Activated T-cell treated with anti-CD3 and anti-CD28 coated beads, Interleukin-2, amount 50 U/mL, for 72 hours (primary cell): ENCODE data around the gene CPLX3. TPM values are rescaled to one million over a fixed set of nuclear protein-coding genes. Genes with fewer than 3 reads are reported as not detected.
"Not testable (repeated sequence)": the region's sequence is repeated elsewhere in the genome, so short reads cannot be mapped to it uniquely, and the experiment has no call there.

Experiments
- ATAC-seq, 2 donors: fragments of 150-1000 bp; cut with Tn5 transposase; replicated peaks in 1 of 2; 2 replicates each; pipeline ENCODE4 v1.10.0; 2021; ENCODE audit warnings: moderate library complexity in 2 of 2, mild to moderate bottlenecking in 1 of 2
- DNase-seq, 2 donors: peaks; one replicate each; pipeline ENCODE4 v3.0.0; 2021 to 2022; ENCODE audit warnings: mixed read lengths in 1 of 2
- H3K27ac Mint-ChIP-seq: one replicate; pipeline ENCODE4 v1.8.0; 2022; ENCODE audit warnings: mild to moderate bottlenecking, moderate library complexity, mixed read lengths
- H3K27me3 Mint-ChIP-seq: one replicate; pipeline ENCODE4 v1.8.0; 2022; ENCODE audit warnings: low read depth, mixed read lengths
- H3K36me3 Mint-ChIP-seq, 2 donors: one replicate each; pipeline ENCODE4 v1.8.0; 2022; ENCODE audit warnings: mixed read lengths in 2 of 2, mild to moderate bottlenecking in 1 of 2; ENCODE audit not compliant: insufficient read depth in 2 of 2
- H3K4me1 Mint-ChIP-seq: one replicate; pipeline ENCODE4 v1.8.0; 2022; ENCODE audit warnings: low read depth, mixed read lengths
- H3K4me3 Mint-ChIP-seq, 2 donors: one replicate each; pipeline ENCODE4 v1.8.0; 2022; ENCODE audit warnings: mild to moderate bottlenecking in 2 of 2, mixed read lengths in 2 of 2, moderate library complexity in 2 of 2
- H3K9me3 Mint-ChIP-seq, 2 donors: one replicate each; pipeline ENCODE4 v1.8.0; 2022; ENCODE audit warnings: mixed read lengths in 2 of 2
- total RNA-seq, 2 donors: library from RNA; stranded (reverse); gene quantifications; one replicate each; pipeline ENCODE4 v1.2.3, GENCODE V29; 2022

Gene CPLX3
- total RNA-seq, 2 donors from 2014 or later = 0.14 to 0.17 TPM

- no peaks in the 10 kb centered on the region for H3K27me3 Mint-ChIP-seq
- peaks cover 79% of the 10 kb centered on the region for H3K4me1 Mint-ChIP-seq
- no peaks in the 10 kb centered on the region for H3K9me3 Mint-ChIP-seq
- peak overlapping the region; percentile 83 for H3K27ac Mint-ChIP-seq
- peaks cover 2 to 18% of the 10 kb centered on the region in 2 donors for H3K36me3 Mint-ChIP-seq
- no peak for ATAC-seq
- H3K4me3 Mint-ChIP-seq = peak overlapping the region; percentile 88 to 90
- DNase-seq = no peak
Measured at GRCh38 chr15:74784426-74785193, 41.8 kb upstream of the CPLX3 start.

GRCh38 chr15:74785194-74786032 lies 41.0 kb upstream of the CPLX3 start:
- Mint-ChIP-seq H3K27ac (peak overlapping the region; percentile 83), H3K36me3 (peaks cover 2 to 18% of the 10 kb centered on the region in 2 donors), H3K4me1 (peaks cover 79% of the 10 kb centered on the region), H3K9me3 (no peaks in the 10 kb centered on the region), H3K4me3 (peak overlapping the region; percentile 88 to 90), H3K27me3 (no peaks in the 10 kb centered on the region)
- peak in 1 of 2 donors; percentile 52 for DNase-seq
- no peak for ATAC-seq

DNA sequence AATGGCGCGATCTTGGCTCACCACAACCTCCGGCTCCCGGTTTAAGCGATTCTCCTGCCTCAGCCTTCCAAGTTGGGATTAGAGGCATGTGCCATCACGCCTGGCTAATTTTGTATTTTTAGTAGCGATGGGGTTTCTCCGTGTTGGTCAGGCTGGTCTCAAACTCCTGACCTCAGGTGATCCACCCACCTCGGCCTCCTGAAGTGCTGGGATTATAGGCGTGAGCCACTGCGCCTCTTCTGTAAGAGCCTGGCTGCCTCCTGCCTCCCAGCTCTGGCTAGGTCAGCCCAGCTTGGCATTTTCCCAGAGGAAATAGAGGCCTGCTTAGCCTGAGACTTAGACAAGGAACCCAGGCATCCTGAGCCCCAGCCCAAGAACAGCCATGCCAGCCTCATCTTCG lies 40.3 kb upstream of the CPLX3 start:
- not testable (repeated sequence) for ATAC-seq, DNase-seq, H3K27me3 Mint-ChIP-seq, H3K9me3 Mint-ChIP-seq
- Mint-ChIP-seq H3K36me3 (peaks cover 2 to 20% of the 10 kb centered on the region in 2 donors), H3K4me1 (peaks cover 79% of the 10 kb centered on the region), H3K27ac (peak overlapping the region; percentile 83), H3K4me3 (peak overlapping the region; percentile 88 to 90)

DNA sequence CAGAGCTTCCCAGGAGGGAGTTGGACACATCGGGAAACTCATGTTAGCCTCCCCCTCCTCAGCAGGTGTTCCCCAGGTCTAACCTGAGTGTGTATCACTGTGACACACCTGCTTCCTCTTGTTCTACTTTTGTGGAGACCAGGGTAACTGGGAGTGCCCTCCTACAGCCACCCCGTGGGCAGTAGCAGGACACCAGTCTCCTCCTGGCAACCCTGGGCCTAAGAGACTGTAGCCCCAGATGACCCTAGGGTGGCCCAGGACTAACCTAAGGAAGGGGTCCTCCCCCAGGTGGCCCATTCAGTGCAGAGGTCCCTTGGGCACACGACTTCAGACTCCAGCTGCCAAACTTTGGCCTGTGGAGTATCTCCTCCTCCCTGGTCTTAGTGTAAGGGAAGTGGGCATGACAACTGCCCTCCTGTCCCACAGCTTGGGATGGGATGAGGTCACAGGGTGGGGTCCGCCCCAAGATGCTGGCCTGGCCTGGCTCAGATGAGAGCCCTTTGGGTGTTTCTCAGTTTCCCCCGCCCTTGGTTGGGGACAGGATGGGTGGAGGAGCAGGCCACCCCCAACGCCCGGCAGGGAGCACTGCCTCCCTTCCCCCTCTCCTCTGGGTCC lies 39.8 kb upstream of the CPLX3 start:
- Mint-ChIP-seq H3K9me3 (no peaks in the 10 kb centered on the region), H3K36me3 (peaks cover 3 to 23% of the 10 kb centered on the region in 2 donors), H3K27me3 (no peaks in the 10 kb centered on the region), H3K4me3 (peak overlapping the region; percentile 88 to 90), H3K4me1 (peaks cover 79% of the 10 kb centered on the region), H3K27ac (peak overlapping the region; percentile 83)
- no peak for ATAC-seq
- no peak for DNase-seq

GRCh38 chr15:74787251-74788041 lies 39.0 kb upstream of the CPLX3 start:
- Mint-ChIP-seq H3K27ac (peak overlapping the region; percentile 83), H3K4me1 (peaks cover 87% of the 10 kb centered on the region), H3K36me3 (peaks cover 5 to 27% of the 10 kb centered on the region in 2 donors), H3K4me3 (peak overlapping the region; percentile 88 to 90), H3K27me3 (no peaks in the 10 kb centered on the region), H3K9me3 (no peaks in the 10 kb centered on the region)
- DNase-seq = peak; percentile 91 to 97
- ATAC-seq = peak; percentile 77 to 83

DNA sequence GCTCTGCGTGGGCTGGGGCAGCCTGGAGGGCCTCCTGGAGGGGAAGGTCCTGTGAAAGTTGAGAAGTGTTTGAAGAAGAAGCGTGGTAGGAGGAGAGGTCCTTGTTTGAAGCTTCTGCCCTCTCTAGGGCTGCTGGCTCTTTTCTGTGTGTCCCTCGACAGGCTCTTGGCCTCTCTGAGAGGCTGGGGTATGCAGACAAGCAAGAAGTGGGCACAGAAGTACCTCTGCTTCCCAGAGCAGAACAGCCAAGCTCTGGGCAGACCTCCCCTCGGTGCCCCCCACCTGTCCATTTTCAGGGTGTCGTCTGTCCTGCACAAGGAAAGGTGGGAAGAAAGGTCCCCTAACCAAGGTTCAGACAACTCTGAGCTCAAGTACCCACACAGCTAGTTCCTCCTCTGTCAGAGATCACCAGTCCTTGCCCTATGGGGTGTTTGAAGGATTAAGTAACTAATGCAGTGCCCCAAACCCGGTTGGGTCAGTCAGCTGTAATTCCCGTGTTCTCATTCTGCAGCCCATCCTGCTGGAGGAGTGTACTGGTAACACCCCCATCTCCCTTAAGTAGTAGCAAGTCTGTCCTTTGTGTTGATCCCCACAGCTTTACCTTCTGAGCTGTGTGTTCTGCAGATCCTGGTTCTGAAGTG lies 38.3 kb upstream of the CPLX3 start:
- Mint-ChIP-seq H3K4me1 (peaks cover 94% of the 10 kb centered on the region), H3K36me3 (peaks cover 5 to 27% of the 10 kb centered on the region in 2 donors), H3K27me3 (no peaks in the 10 kb centered on the region), H3K9me3 (no peaks in the 10 kb centered on the region), H3K4me3 (peak overlapping the region; percentile 88 to 90), H3K27ac (peak overlapping the region; percentile 83)
- ATAC-seq (peak in 1 of 2 donors; percentile 0), DNase-seq (no peak)

DNA sequence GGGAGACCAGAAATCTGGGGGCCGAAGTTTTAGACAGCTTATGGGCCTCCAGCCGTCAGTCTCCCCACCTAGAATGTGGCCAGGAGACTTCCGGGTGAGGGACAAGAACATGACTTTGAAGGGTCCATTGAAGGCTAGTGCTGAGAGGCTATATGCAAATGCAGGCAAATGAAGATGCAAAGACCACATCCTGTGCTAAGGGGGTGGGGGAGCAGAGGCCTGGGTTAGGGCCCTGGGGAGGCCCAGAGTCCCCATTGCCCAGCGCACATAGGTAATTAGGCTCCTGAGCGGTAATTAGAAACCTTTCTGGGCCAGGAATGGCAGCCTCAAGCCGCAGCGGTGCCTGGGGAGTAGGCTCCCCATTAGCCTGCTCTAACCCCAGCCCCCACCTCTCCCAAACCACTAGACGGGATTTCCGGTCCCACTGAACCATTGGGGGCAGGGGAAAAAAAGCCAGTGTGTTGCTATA lies 37.7 kb upstream of the CPLX3 start:
- Mint-ChIP-seq H3K4me1 (peaks cover 95% of the 10 kb centered on the region), H3K9me3 (no peaks in the 10 kb centered on the region), H3K27me3 (no peaks in the 10 kb centered on the region), H3K4me3 (peak overlapping the region; percentile 88 to 90), H3K36me3 (peaks cover 5 to 23% of the 10 kb centered on the region in 2 donors), H3K27ac (peak overlapping the region; percentile 90)
- DNase-seq = peak; percentile 69 to 73
- ATAC-seq = peak; percentile 36 to 48

- DNase-seq = no peak
- ATAC-seq = no peak
- Mint-ChIP-seq H3K27ac (peak overlapping the region; percentile 90), H3K27me3 (no peaks in the 10 kb centered on the region), H3K4me3 (peak overlapping the region; percentile 88 to 90), H3K36me3 (peaks cover 5 to 22% of the 10 kb centered on the region in 2 donors), H3K9me3 (no peaks in the 10 kb centered on the region), H3K4me1 (peaks cover 93% of the 10 kb centered on the region)
Measured at GRCh38 chr15:74789171-74789631, 37.2 kb upstream of the CPLX3 start.

- no peak for ATAC-seq
- Mint-ChIP-seq H3K4me1 (peaks cover 93% of the 10 kb centered on the region), H3K4me3 (peak overlapping the region; percentile 88 to 90), H3K9me3 (no peaks in the 10 kb centered on the region), H3K36me3 (peaks cover 5 to 19% of the 10 kb centered on the region in 2 donors), H3K27me3 (no peaks in the 10 kb centered on the region), H3K27ac (peak overlapping the region; percentile 90)
- DNase-seq = no peak
Measured at GRCh38 chr15:74789741-74790079, 36.7 kb upstream of the CPLX3 start.

DNA sequence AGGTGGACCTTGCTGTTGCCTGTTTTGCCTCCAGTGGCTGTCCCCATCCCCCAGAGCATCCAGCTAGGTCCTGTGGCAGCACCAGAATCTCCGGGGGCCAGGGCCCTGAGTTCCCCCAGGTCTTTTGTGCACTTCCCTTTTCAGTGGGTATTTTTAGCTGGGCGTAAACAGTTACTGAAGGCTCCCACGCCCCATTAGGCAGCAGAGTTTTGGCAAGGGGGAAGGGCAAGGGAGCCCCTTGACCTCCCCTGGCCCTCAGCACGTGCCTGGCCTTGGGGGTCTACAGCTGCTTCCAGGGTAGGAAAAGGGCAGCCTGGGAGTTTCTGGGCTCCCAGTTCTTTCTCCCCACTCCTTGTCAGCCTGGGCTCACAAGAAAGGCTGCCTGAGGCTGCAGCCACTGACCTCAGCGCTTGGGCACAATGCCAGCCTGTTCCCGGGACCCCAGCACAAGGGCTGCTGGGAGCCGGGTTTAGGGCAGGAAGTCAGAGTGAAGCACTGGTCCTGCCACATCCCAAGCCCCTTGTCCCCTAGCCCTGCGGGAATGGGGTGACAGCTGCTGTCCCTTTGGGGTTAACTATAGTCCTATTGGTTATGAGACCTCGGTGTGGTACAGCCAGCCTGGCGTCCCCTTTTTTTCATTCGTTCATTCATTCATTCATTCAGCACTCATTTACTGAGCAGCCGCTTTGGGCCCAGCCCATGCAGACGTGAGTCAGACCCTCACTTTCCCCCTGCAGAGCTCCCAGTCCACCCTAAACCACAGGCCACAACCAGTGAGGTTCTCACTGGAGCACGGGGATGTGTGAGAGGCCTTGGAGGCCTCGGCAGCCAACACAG lies 36.1 kb upstream of the CPLX3 start:
- peak overlapping the region; percentile 88 to 90 for H3K4me3 Mint-ChIP-seq
- peak overlapping the region; percentile 90 for H3K27ac Mint-ChIP-seq
- peak in 1 of 2 donors; percentile 11 for ATAC-seq
- peaks cover 4 to 17% of the 10 kb centered on the region in 2 donors for H3K36me3 Mint-ChIP-seq
- H3K27me3 Mint-ChIP-seq = no peaks in the 10 kb centered on the region
- peaks cover 93% of the 10 kb centered on the region for H3K4me1 Mint-ChIP-seq
- DNase-seq = peak; percentile 61 to 74
- H3K9me3 Mint-ChIP-seq = no peaks in the 10 kb centered on the region

DNA sequence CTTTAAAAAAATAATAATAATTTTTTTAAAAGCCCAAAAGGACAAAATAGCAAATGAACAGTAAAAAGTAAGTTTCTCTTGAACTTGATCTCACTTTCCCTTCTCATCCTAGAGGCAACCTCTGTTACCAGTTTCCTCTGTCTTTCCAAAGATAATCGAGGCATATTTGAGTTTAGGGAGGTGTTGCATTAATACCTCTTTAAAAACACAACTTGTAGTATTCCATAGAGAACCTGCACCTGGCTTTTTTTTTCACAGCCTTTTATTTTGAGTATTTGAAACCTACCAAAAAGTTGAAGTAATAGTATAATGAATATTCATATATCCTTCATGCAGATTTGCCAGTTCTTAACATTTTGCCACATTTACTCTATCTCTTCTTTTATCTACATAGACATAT lies 35.4 kb upstream of the CPLX3 start:
- peaks cover 93% of the 10 kb centered on the region for H3K4me1 Mint-ChIP-seq
- ATAC-seq (no peak), DNase-seq (no peak)
- peak overlapping the region; percentile 57 for H3K27ac Mint-ChIP-seq
- H3K27me3 Mint-ChIP-seq = no peaks in the 10 kb centered on the region
- peak overlapping the region; percentile 49 to 90 for H3K4me3 Mint-ChIP-seq
- peaks cover 4 to 17% of the 10 kb centered on the region in 2 donors for H3K36me3 Mint-ChIP-seq
- H3K9me3 Mint-ChIP-seq = no peaks in the 10 kb centered on the region
